H9 (cell line): ENCODE measurements around the gene ITIH2. TPM values are rescaled to one million over a fixed set of nuclear protein-coding genes. Genes with fewer than 3 reads are reported as not detected.

ENCODE experiments used
- DNase-seq: peaks from one replicate; pipeline ENCODE4 v3.0.0-alpha.2; 2017
- H2AFZ ChIP-seq: one replicate; pipeline ENCODE4 v1.6.1; 2013; ENCODE audit warnings: mild to moderate bottlenecking, low read length, control low read depth, moderate library complexity
- H2AK5ac ChIP-seq: 2 replicates; pipeline ENCODE4 v1.6.1; 2013; ENCODE audit warnings: low read length, control low read depth, mixed read lengths; ENCODE audit not compliant: insufficient read length
- H2BK120ac ChIP-seq: one replicate; pipeline ENCODE4 v1.6.1; 2013; ENCODE audit warnings: low read depth, mild to moderate bottlenecking, low read length, control low read depth, inconsistent platforms; ENCODE audit not compliant: poor library complexity, severe bottlenecking
- H2BK12ac ChIP-seq: 2 replicates; pipeline ENCODE4 v1.6.1; 2013; ENCODE audit warnings: low read length, control low read depth, mixed read lengths, low read depth; ENCODE audit not compliant: insufficient read length
- H2BK15ac ChIP-seq: 2 replicates; pipeline ENCODE4 v1.6.1; 2013; ENCODE audit warnings: low read depth, low read length, control low read depth
- H2BK20ac ChIP-seq: one replicate; pipeline ENCODE4 v1.6.1; 2013; ENCODE audit warnings: low read depth, mild to moderate bottlenecking, low read length, control low read depth, inconsistent platforms; ENCODE audit not compliant: poor library complexity, severe bottlenecking
- H2BK5ac ChIP-seq: 2 replicates; pipeline ENCODE4 v1.6.1; 2013; ENCODE audit warnings: low read length, control low read depth, mixed read lengths; ENCODE audit not compliant: insufficient read length
- H3K14ac ChIP-seq: 2 replicates; pipeline ENCODE4 v1.6.1; 2013; ENCODE audit warnings: low read length, control low read depth; ENCODE audit not compliant: insufficient read depth
- H3K18ac ChIP-seq: 2 replicates; pipeline ENCODE4 v1.6.1; 2013; ENCODE audit warnings: low read depth, mild to moderate bottlenecking, mixed read lengths, low read length, control low read depth; ENCODE audit not compliant: insufficient read length
- H3K23ac ChIP-seq: 2 replicates; pipeline ENCODE4 v1.6.1; 2013; ENCODE audit warnings: low read length, control low read depth, mixed read lengths, low read depth; ENCODE audit not compliant: insufficient read length
- H3K23me2 ChIP-seq: 2 replicates; pipeline ENCODE4 v1.6.1; 2013; ENCODE audit warnings: low read depth, mild to moderate bottlenecking, mixed read lengths, low read length, control low read depth; ENCODE audit not compliant: insufficient read length, poor library complexity, severe bottlenecking
- H3K27ac ChIP-seq: 2 replicates; pipeline ENCODE4 v1.5.1; 2013; ENCODE audit warnings: low read length, control low read depth, mixed read lengths, low read depth; ENCODE audit not compliant: insufficient read length
- H3K27me3 ChIP-seq: 2 replicates; pipeline ENCODE4 v1.6.1; 2013; ENCODE audit warnings: low read length, control low read depth, inconsistent platforms; ENCODE audit not compliant: insufficient read depth
- H3K4ac ChIP-seq: 2 replicates; pipeline ENCODE4 v1.6.1; 2013; ENCODE audit warnings: low read depth, mild to moderate bottlenecking, control low read depth, inconsistent platforms, low read length, moderate library complexity
- H3K4me1 ChIP-seq: 2 replicates; pipeline ENCODE4 v1.6.1; 2013; ENCODE audit warnings: low read length, control low read depth, inconsistent platforms; ENCODE audit not compliant: insufficient read depth
- H3K4me2 ChIP-seq: 2 replicates; pipeline ENCODE4 v1.6.1; 2013; ENCODE audit warnings: low read length, control low read depth, mixed read lengths; ENCODE audit not compliant: insufficient read length, insufficient read depth
- H3K56ac ChIP-seq: 2 replicates; pipeline ENCODE4 v1.6.1; 2013; ENCODE audit warnings: low read depth, mild to moderate bottlenecking, mixed read lengths, low read length, control low read depth; ENCODE audit not compliant: insufficient read length
- H3K79me1 ChIP-seq: 2 replicates; pipeline ENCODE4 v1.6.1; 2013; ENCODE audit warnings: low read depth, mild to moderate bottlenecking, moderate library complexity, low read length, control low read depth, inconsistent platforms; ENCODE audit not compliant: insufficient read depth, poor library complexity, severe bottlenecking
- H3K79me2 ChIP-seq: 2 replicates; pipeline ENCODE4 v1.6.1; 2013; ENCODE audit warnings: low read length, control low read depth, inconsistent platforms; ENCODE audit not compliant: insufficient read depth
- H3K9ac ChIP-seq: 2 replicates; pipeline ENCODE4 v1.6.1; 2013; ENCODE audit warnings: low read length, control low read depth, mixed read lengths; ENCODE audit not compliant: insufficient read length; ENCODE audit errors: extremely low read depth
- H3K9me3 ChIP-seq: one replicate; pipeline ENCODE4 v1.6.1; 2013; ENCODE audit warnings: low read depth, low read length, inconsistent platforms; ENCODE audit not compliant: control insufficient read depth
- H3T11ph ChIP-seq: one replicate; pipeline ENCODE4 v1.6.1; 2013; ENCODE audit warnings: mild to moderate bottlenecking, low read length, control low read depth, inconsistent platforms
- H4K20me1 ChIP-seq: one replicate; pipeline ENCODE4 v1.6.1; 2013; ENCODE audit not compliant: control insufficient read depth, insufficient read length, insufficient read depth
- H4K5ac ChIP-seq: 2 replicates; pipeline ENCODE4 v1.6.1; 2013; ENCODE audit warnings: low read depth, mild to moderate bottlenecking, mixed read lengths, low read length, control low read depth; ENCODE audit not compliant: insufficient read length
- H4K8ac ChIP-seq: replicated peaks from 2 replicates; pipeline ENCODE4 v1.6.1; 2013; ENCODE audit warnings: low read length, control low read depth, mixed read lengths, low read depth; ENCODE audit not compliant: insufficient read length
- H4K91ac ChIP-seq: 2 replicates; pipeline ENCODE4 v1.6.1; 2013; ENCODE audit warnings: low read depth, mild to moderate bottlenecking, moderate library complexity, mixed read lengths, low read length, control low read depth; ENCODE audit not compliant: insufficient read length
- H3K27ac Mint-ChIP-seq, 3 experiments: 2 replicates in 2 of 3; 3 replicates in 1 of 3; pipeline ENCODE4 v1.8.0; 2020 to 2021; ENCODE audit warnings: mixed read lengths in 3 of 3, mild to moderate bottlenecking in 1 of 3, moderate library complexity in 1 of 3
- H3K27me3 Mint-ChIP-seq: 2 replicates; pipeline ENCODE4 v1.8.0; 2021; ENCODE audit warnings: low read depth, mild to moderate bottlenecking, moderate library complexity, mixed read lengths
- H3K36me3 Mint-ChIP-seq, 3 experiments: 2 replicates in 2 of 3; 3 replicates in 1 of 3; pipeline ENCODE4 v1.8.0; 2020 to 2021; ENCODE audit warnings: low read depth in 3 of 3, mixed read lengths in 3 of 3; ENCODE audit not compliant: insufficient read depth in 1 of 3
- H3K4me1 Mint-ChIP-seq, 2 experiments: 2 replicates each; pipeline ENCODE4 v1.8.0; 2020; ENCODE audit warnings: mixed read lengths in 2 of 2
- H3K4me3 Mint-ChIP-seq, 2 experiments: 2 replicates in 1 of 2; 3 replicates in 1 of 2; pipeline ENCODE4 v1.8.0; 2020 to 2021; ENCODE audit warnings: mild to moderate bottlenecking in 2 of 2, mixed read lengths in 2 of 2, moderate library complexity in 1 of 2
- H3K9me3 Mint-ChIP-seq, 2 experiments: 2 replicates in 1 of 2; 3 replicates in 1 of 2; pipeline ENCODE4 v1.8.0; 2020; ENCODE audit warnings: mild to moderate bottlenecking in 2 of 2, mixed read lengths in 2 of 2, moderate library complexity in 1 of 2
- WGBS: extraction: QIAGEN DNeasy Blood & Tissue Kit; methylation state at CpG from one replicate; pipeline ENCODE4 v1.1.7; 2013; ENCODE audit warnings: missing lambda C conversion rate, low lambda C conversion rate, mixed read lengths; ENCODE audit not compliant: insufficient read length; ENCODE audit errors: extremely low coverage; 5-methylcytosine and 5-hydroxymethylcytosine counted together
- total RNA-seq: library from RNA; stranded (reverse); gene quantifications from 2 replicates; pipeline ENCODE4 v1.2.1, GENCODE V29; 2021
- TF ChIP-seq, protein P1 (sequence below): fragments of 200-600 bp; sonication (generic); conservative IDR thresholded peaks from 3 replicates; pipeline ENCODE4 v1.8.0; 2021; ENCODE audit warnings: antibody characterized with exemption, mild to moderate bottlenecking

Gene ITIH2
- total RNA-seq, 1 experiment from 2014 or later, result not detected

DNA sequence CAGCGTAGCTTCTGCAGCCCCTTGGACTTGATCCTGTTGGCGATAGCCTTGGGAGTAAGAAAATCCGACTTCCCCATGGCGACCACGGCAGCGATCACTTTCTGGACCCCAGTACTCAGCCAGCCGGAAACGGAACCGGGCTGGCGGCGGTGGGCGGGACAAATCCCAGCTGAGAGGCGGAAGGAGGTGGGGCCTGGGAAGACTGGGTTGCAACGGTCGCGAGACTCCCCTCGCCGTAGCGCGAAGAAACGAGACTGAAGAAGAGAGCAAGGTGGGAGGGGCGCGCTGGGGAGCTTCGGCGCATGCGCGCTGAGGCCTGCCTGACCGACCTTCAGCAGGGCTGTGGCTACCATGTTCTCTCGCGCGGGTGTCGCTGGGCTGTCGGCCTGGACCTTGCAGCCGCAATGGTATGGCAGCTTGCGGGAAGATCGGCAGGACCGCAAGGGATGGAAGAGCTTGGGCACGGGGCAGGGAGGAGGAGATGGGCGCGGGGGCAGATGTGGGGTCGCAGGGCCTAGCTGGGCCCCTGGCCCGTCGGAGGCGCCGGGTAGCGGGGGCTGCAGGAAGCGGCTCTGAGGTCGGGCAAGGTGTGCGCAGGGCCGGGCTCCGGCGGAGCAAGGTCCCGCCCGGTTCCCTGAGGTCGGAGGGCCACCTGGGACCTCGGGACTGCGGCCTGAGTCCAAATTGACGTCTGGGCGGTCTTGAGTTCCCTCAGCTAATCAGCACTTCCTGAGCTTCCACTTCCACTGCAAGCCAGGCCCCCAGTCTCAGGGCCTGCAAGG, 84.9 kb downstream of the ITIH2 start, which contains the start of the genes ATP5F1C and KIN:
Gene ATP5F1C (plus strand): TSS at position 321 of the 782 bp plus-strand sequence. CDS start 31 bp downstream, at position 352.
Gene KIN (minus strand): TSS at position 137 of the 782 bp plus-strand sequence. CDS start 60 bp downstream, at position 77.
- H4K91ac ChIP-seq, result no peak within 1 kb of the TSS
- H3K14ac ChIP-seq, result peak within 1 kb of the TSS; percentile 80
- H3K23ac ChIP-seq, result no peak within 1 kb of the TSS
- no peak within 1 kb of the TSS for H2BK5ac ChIP-seq
- H2BK12ac ChIP-seq, result no peak within 1 kb of the TSS
- no peak within 1 kb of the TSS for H2BK20ac ChIP-seq
- peaks cover 3% of the 10 kb centered on the region for H3K79me1 ChIP-seq
- Mint-ChIP-seq H3K27ac (peak within 1 kb of the TSS in 2 of 3 experiments; percentile 62 to 96; a peak in 5 of 7 replicates), H3K27me3 (no peaks in the 10 kb centered on the region), H3K9me3 (no peaks in the 10 kb centered on the region), H3K4me1 (peaks cover 13 to 15% of the 10 kb centered on the region in 2 experiments), H3K4me3 (no peak within 1 kb of the TSS), H3K36me3 (peaks cover 4 to 19% (median 18%) of the 10 kb centered on the region in 3 experiments; a peak in 5 of 7 replicates)
- H3K27ac ChIP-seq, result no peak within 1 kb of the TSS
- no peak within 1 kb of the TSS for H2AK5ac ChIP-seq
- H3K9ac ChIP-seq, result peak within 1 kb of the TSS; percentile 96
- H4K8ac ChIP-seq, result peak within 1 kb of the TSS; percentile 32
- peak within 1 kb of the TSS; percentile 95 for H3K4me2 ChIP-seq
- H4K20me1 ChIP-seq, result no peaks in the 10 kb centered on the region
- no peak within 1 kb of the TSS for H3T11ph ChIP-seq
- H2AFZ ChIP-seq, result peak within 1 kb of the TSS; percentile 41
- peak; percentile 98 for DNase-seq
- H3K18ac ChIP-seq, result peak within 1 kb of the TSS; percentile 75
- H3K9me3 ChIP-seq, result no peaks in the 10 kb centered on the region
- no peaks in the 10 kb centered on the region for H3K27me3 ChIP-seq
- WGBS, result no CpG with 5 or more reads among the region's 59 CpGs
- H3K23me2 ChIP-seq, result peaks cover 5% of the 10 kb centered on the region
- H3K4ac ChIP-seq, result no peak within 1 kb of the TSS
- TF ChIP-seq, protein P1, sequence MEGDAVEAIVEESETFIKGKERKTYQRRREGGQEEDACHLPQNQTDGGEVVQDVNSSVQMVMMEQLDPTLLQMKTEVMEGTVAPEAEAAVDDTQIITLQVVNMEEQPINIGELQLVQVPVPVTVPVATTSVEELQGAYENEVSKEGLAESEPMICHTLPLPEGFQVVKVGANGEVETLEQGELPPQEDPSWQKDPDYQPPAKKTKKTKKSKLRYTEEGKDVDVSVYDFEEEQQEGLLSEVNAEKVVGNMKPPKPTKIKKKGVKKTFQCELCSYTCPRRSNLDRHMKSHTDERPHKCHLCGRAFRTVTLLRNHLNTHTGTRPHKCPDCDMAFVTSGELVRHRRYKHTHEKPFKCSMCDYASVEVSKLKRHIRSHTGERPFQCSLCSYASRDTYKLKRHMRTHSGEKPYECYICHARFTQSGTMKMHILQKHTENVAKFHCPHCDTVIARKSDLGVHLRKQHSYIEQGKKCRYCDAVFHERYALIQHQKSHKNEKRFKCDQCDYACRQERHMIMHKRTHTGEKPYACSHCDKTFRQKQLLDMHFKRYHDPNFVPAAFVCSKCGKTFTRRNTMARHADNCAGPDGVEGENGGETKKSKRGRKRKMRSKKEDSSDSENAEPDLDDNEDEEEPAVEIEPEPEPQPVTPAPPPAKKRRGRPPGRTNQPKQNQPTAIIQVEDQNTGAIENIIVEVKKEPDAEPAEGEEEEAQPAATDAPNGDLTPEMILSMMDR, result no peak
- H2BK120ac ChIP-seq, result no peak within 1 kb of the TSS
- H3K56ac ChIP-seq, result no peak within 1 kb of the TSS
- H3K79me2 ChIP-seq, result peaks cover 51% of the 10 kb centered on the region
- H2BK15ac ChIP-seq, result 0 out of 2 replicates have a peak within 1 kb of the TSS, but pooled peaks have one; percentile 12
- no peaks in the 10 kb centered on the region for H3K4me1 ChIP-seq
- no peak within 1 kb of the TSS for H4K5ac ChIP-seq
